ENCODE measurements around the gene CHRND.

CHRND gene

DNA sequence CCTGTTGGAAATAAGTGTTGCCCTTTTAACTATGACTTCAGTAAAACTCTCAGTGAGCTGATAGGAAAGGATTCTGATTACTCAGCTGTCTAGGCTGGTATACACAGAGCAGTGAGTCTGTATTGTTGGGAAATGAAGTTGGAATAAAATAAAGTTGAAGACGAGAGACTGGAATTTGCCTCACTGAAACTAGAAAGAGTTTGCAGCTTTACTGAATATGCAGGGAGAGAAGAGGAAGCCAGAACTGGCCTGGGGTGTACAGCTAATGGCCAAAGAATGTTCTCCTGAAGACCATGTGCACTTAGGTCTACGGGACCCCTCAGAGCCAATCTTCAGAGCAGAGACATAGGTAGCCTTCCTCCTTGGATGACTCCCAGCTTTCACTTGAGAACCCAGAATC, 51.0 kb downstream of the CHRND start:
- no peak overlapping the region for H3K4me3 ChIP-seq (ENCODE audit: low read length)
- H3K27me3 ChIP-seq (ENCODE audit: control insufficient read depth, insufficient read depth, low read length): no peaks in the 10 kb centered on the region
- H3K9me3 ChIP-seq (ENCODE audit: control insufficient read depth, low read depth, low read length): no peaks in the 10 kb centered on the region
- no peak overlapping the region for H3K27ac ChIP-seq (ENCODE audit: low read length)
- H3K36me3 ChIP-seq (ENCODE audit: control insufficient read depth, low read depth, low read length): peaks cover 26% of the 10 kb centered on the region
- no peak overlapping the region for H3K9ac ChIP-seq (ENCODE audit: low read length)
- no peaks in the 10 kb centered on the region for H3K4me1 ChIP-seq (ENCODE audit: control insufficient read depth, low read depth, low read length)

DNA sequence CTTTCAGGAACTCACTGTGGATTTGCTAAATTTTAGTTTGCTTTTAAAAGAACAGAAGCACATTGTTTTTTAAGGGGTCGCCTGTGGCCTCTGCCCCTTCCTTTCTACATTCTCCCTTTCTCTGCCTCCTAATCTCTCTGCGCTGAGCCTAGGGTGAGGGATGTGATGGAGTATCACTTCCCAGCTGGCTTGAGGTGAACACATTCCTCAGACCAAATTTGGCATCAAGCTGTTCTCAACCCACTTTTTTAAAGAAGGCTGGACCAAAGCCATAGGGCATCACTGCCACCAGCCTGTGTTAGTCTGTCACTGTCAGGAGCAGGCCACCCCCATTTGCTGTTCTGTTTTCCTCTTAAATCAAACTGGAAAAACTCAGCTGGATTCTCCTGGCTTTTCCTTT, 51.9 kb downstream of the CHRND start:
- Histone ChIP-seq H3K4me3 (ENCODE audit: low read length) (no peak overlapping the region), H3K36me3 (ENCODE audit: control insufficient read depth, low read depth, low read length) (peaks cover 21% of the 10 kb centered on the region), H3K4me1 (ENCODE audit: control insufficient read depth, low read depth, low read length) (no peaks in the 10 kb centered on the region), H3K9me3 (ENCODE audit: control insufficient read depth, low read depth, low read length) (no peaks in the 10 kb centered on the region), H3K27me3 (ENCODE audit: control insufficient read depth, insufficient read depth, low read length) (no peaks in the 10 kb centered on the region), H3K27ac (ENCODE audit: low read length) (no peak overlapping the region), H3K9ac (ENCODE audit: low read length) (no peak overlapping the region)

DNA sequence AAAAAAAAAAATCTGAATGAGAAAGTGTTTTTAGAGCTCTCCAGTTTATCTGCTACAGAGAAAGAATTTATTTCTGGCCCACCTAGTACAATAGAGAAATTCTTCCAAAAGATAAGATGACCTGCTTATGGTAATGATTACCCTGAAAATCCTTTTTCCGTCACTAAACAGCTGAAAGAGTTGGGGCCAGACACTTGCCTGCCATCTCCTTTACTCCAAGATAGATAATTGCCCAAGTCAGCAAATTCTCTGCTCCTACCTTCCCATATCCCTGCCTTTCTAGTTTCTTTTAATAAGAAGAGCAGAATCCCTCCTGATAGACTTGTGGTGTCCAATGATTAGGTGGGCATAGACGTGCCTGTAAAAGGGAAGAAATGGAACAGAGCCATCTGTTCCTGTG, 52.7 kb downstream of the CHRND start:
- Histone ChIP-seq H3K36me3 (ENCODE audit: control insufficient read depth, low read depth, low read length) (peaks cover 18% of the 10 kb centered on the region), H3K9me3 (ENCODE audit: control insufficient read depth, low read depth, low read length) (no peaks in the 10 kb centered on the region), H3K4me3 (ENCODE audit: low read length) (no peak overlapping the region), H3K27ac (ENCODE audit: low read length) (no peak overlapping the region), H3K27me3 (ENCODE audit: control insufficient read depth, insufficient read depth, low read length) (no peaks in the 10 kb centered on the region), H3K9ac (ENCODE audit: low read length) (no peak overlapping the region), H3K4me1 (ENCODE audit: control insufficient read depth, low read depth, low read length) (no peaks in the 10 kb centered on the region)

GRCh38 chr2:232580648-232580981, 54.7 kb downstream of the CHRND start:
- H3K27ac ChIP-seq (ENCODE audit: low read length): no peak overlapping the region

GRCh38 chr2:232581725-232582124, 55.8 kb downstream of the CHRND start:
- no peaks in the 10 kb centered on the region for H3K9me3 ChIP-seq (ENCODE audit: control insufficient read depth, low read depth, low read length)
- no peaks in the 10 kb centered on the region for H3K27me3 ChIP-seq (ENCODE audit: control insufficient read depth, insufficient read depth, low read length)
- H3K4me3 ChIP-seq (ENCODE audit: low read length): no peak overlapping the region
- H3K36me3 ChIP-seq (ENCODE audit: control insufficient read depth, low read depth, low read length): peaks cover 9% of the 10 kb centered on the region
- no peaks in the 10 kb centered on the region for H3K4me1 ChIP-seq (ENCODE audit: control insufficient read depth, low read depth, low read length)
- H3K9ac ChIP-seq (ENCODE audit: low read length): no peak overlapping the region
- no peak overlapping the region for H3K27ac ChIP-seq (ENCODE audit: low read length)

More at GRCh38 chr2:232580648-232580981, 54.7 kb downstream of the CHRND start:
- no peaks in the 10 kb centered on the region for H3K4me1 ChIP-seq (ENCODE audit: control insufficient read depth, low read depth, low read length)
- H3K9me3 ChIP-seq (ENCODE audit: control insufficient read depth, low read depth, low read length): no peaks in the 10 kb centered on the region
- no peaks in the 10 kb centered on the region for H3K27me3 ChIP-seq (ENCODE audit: control insufficient read depth, insufficient read depth, low read length)
- H3K4me3 ChIP-seq (ENCODE audit: low read length): no peak overlapping the region
- H3K9ac ChIP-seq (ENCODE audit: low read length): no peak overlapping the region
- peaks cover 9% of the 10 kb centered on the region for H3K36me3 ChIP-seq (ENCODE audit: control insufficient read depth, low read depth, low read length)

DNA sequence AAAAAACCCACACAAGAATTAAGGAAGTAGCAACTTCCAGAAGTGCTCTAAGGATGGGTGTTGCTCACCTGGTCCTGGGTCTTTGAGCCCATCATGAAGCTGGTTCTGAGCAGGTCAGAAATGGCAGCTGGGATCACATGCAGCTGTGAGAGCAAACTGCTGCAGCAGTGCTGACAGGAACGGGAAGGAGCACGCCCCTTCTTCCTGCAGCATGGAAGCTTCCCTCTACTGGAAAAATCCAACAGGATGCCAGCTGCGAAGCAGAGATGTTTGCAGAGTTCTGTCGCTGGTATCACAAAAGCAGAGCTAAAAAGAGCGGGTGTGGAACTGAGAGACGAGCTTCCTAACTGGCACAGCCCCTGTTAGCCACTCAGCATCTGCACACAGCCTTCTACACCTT, 58.3 kb downstream of the CHRND start:
- no peak overlapping the region for H3K4me3 ChIP-seq (ENCODE audit: low read length)
- no peaks in the 10 kb centered on the region for H3K27me3 ChIP-seq (ENCODE audit: control insufficient read depth, insufficient read depth, low read length)
- no peaks in the 10 kb centered on the region for H3K4me1 ChIP-seq (ENCODE audit: control insufficient read depth, low read depth, low read length)
- H3K36me3 ChIP-seq (ENCODE audit: control insufficient read depth, low read depth, low read length): peaks cover 5% of the 10 kb centered on the region
- H3K9ac ChIP-seq (ENCODE audit: low read length): no peak overlapping the region
- H3K9me3 ChIP-seq (ENCODE audit: control insufficient read depth, low read depth, low read length): no peaks in the 10 kb centered on the region
- no peak overlapping the region for H3K27ac ChIP-seq (ENCODE audit: low read length)
